Fibroblast of lung (primary cell): Measurements from ENCODE around the gene FANCD2OS. TPM values are rescaled to one million over a fixed set of nuclear protein-coding genes. Genes with fewer than 3 reads are reported as not detected.
A peak's percentile ranks its signal among the peaks of the same experiment; 100 is the strongest.

Experiments
- DNase-seq, 2 donors: peaks; one replicate each; pipeline versions ENCODE4 v3.0.0 to v3.0.0-alpha.2; 2010; ENCODE audit warnings: low read depth in 2 of 2
- H2AFZ ChIP-seq: 2 replicates; pipeline ENCODE4 v1.5.1; 2012; ENCODE audit warnings: low read length, control low read depth, inconsistent platforms
- H3K27ac ChIP-seq: 2 replicates; pipeline ENCODE4 v1.5.1; 2011; ENCODE audit warnings: low read length, control low read depth; ENCODE audit not compliant: insufficient read depth
- H3K27me3 ChIP-seq: 2 replicates; pipeline ENCODE4 v1.5.1; 2011; ENCODE audit warnings: mild to moderate bottlenecking, low read length; ENCODE audit not compliant: control insufficient read depth, insufficient read depth
- H3K36me3 ChIP-seq: 2 replicates; pipeline ENCODE4 v1.5.1; 2011; ENCODE audit warnings: low read length; ENCODE audit not compliant: control insufficient read depth, insufficient read depth
- H3K4me1 ChIP-seq: 2 replicates; pipeline ENCODE4 v1.5.1; 2011; ENCODE audit warnings: low read length; ENCODE audit not compliant: control insufficient read depth, insufficient read depth; ENCODE audit errors: extremely low read depth
- H3K4me2 ChIP-seq: 2 replicates; pipeline ENCODE4 v1.5.1; 2011; ENCODE audit warnings: low read length, control low read depth; ENCODE audit not compliant: insufficient read depth; ENCODE audit errors: extremely low read depth
- H3K4me3 ChIP-seq, 4 experiments: fragments of 200-600 bp in 1 of 4; sonication (generic) in 1 of 4; replicated peaks in 1 of 4; 2 replicates each; pipeline ENCODE4 v1.5.1; 2011 to 2016; ENCODE audit warnings: low read length in 4 of 4, low read depth in 3 of 4, mild to moderate bottlenecking in 3 of 4, control low read depth in 2 of 4, inconsistent platforms in 1 of 4, mixed read lengths in 1 of 4; ENCODE audit not compliant: insufficient read depth in 1 of 4; ENCODE audit errors: control extremely low read depth in 1 of 4
- H3K79me2 ChIP-seq: 2 replicates; pipeline ENCODE4 v1.5.1; 2012; ENCODE audit warnings: mild to moderate bottlenecking, low read length, inconsistent platforms; ENCODE audit not compliant: control insufficient read depth, insufficient read depth
- H3K9ac ChIP-seq: 2 replicates; pipeline ENCODE4 v1.5.1; 2011; ENCODE audit warnings: mild to moderate bottlenecking, low read length, control low read depth; ENCODE audit not compliant: insufficient read depth
- H3K9me3 ChIP-seq: 2 replicates; pipeline ENCODE4 v1.5.1; 2012; ENCODE audit warnings: low read depth, low read length; ENCODE audit not compliant: control insufficient read depth, insufficient read depth
- H4K20me1 ChIP-seq: 2 replicates; pipeline ENCODE4 v1.5.1; 2011; ENCODE audit warnings: low read length; ENCODE audit not compliant: control insufficient read depth, insufficient read depth; ENCODE audit errors: extremely low read depth
- CTCF ChIP-seq, 2 donors: IDR thresholded peaks in 1 of 2; conservative IDR thresholded peaks in 1 of 2; 1 replicate in 1 of 2; 2 replicates in 1 of 2; pipeline ENCODE4 v1.5.1; 2011 to 2012; ENCODE audit warnings: low read length in 2 of 2, control low read depth in 1 of 2, inconsistent platforms in 1 of 2, low read depth in 1 of 2, mild to moderate bottlenecking in 1 of 2
- EZH2 ChIP-seq: IDR thresholded peaks from 2 replicates; pipeline ENCODE4 v1.5.1; 2012; ENCODE audit warnings: low read length, control low read depth, mild to moderate bottlenecking; ENCODE audit errors: missing control alignments
- polyA plus RNA-seq, 2 donors: library from polyadenylated mRNA; depleted of rRNA in 1 of 2; stranded (reverse) in 1 of 2; unstranded in 1 of 2; fragments of >200 nt; gene quantifications; 2 replicates each; pipeline ENCODE4 v1.2.1, GENCODE V29; 2011 to 2012; ENCODE audit warnings: missing spikeins in 1 of 2
- total RNA-seq: library from RNA; depleted of rRNA; stranded (reverse); fragments of >200 nt; gene quantifications from 2 replicates; pipeline ENCODE4 v1.2.1, GENCODE V29; 2014

FANCD2OS gene
- total and polyA plus RNA-seq, 2 donors (not counting 1 experiment from before 2014, with no cell fraction given) = not detected

GRCh38 chr3:10149226-10149625, 41.2 kb upstream of the FANCD2OS start:
- no peaks in the 10 kb centered on the region for H3K27me3 ChIP-seq
- no peak overlapping the region for H3K9ac ChIP-seq
- no peak overlapping the region for H3K4me2 ChIP-seq
- H3K4me3 ChIP-seq = no peak overlapping the region
- no peaks in the 10 kb centered on the region for H3K9me3 ChIP-seq
- peaks cover 16% of the 10 kb centered on the region for H3K79me2 ChIP-seq
- DNase-seq = no peak
- H3K4me1 ChIP-seq = no peaks in the 10 kb centered on the region
- H3K27ac ChIP-seq = no peak overlapping the region
- H3K36me3 ChIP-seq = peaks cover 3% of the 10 kb centered on the region
- no peak for TF ChIP-seq CTCF (conservative IDR thresholded peaks at IDR 0.05 in 1 of 2, IDR thresholded peaks at IDR 0.05 in 1 of 2; ENCODE audit: low read depth in 1 of 2, low read length in 2 of 2)
- no peak for TF ChIP-seq EZH2
- no peaks in the 10 kb centered on the region for H4K20me1 ChIP-seq
- no peak overlapping the region for H2AFZ ChIP-seq

GRCh38 chr3:10145685-10146084, 37.6 kb upstream of the FANCD2OS start:
- Histone ChIP-seq H3K9me3 (no peaks in the 10 kb centered on the region), H3K9ac (no peak overlapping the region), H3K27ac (no peak overlapping the region), H3K79me2 (peaks cover 34% of the 10 kb centered on the region), H3K4me2 (no peak overlapping the region), H4K20me1 (no peaks in the 10 kb centered on the region), H2AFZ (no peak overlapping the region), H3K27me3 (no peaks in the 10 kb centered on the region), H3K36me3 (peaks cover 3% of the 10 kb centered on the region), H3K4me3 (no peak overlapping the region), H3K4me1 (no peaks in the 10 kb centered on the region)
- TF ChIP-seq EZH2 (no peak), CTCF (conservative IDR thresholded peaks at IDR 0.05 in 1 of 2, IDR thresholded peaks at IDR 0.05 in 1 of 2; ENCODE audit: low read depth in 1 of 2, low read length in 2 of 2) (no peak)
- DNase-seq = no peak

- Histone ChIP-seq H3K9me3 (no peaks in the 10 kb centered on the region), H3K4me2 (peak overlapping the region; percentile 89), H3K36me3 (peaks cover 1% of the 10 kb centered on the region), H2AFZ (no peak overlapping the region), H4K20me1 (no peaks in the 10 kb centered on the region), H3K9ac (no peak overlapping the region), H3K4me3 (peak overlapping the region; percentile 33 to 81 (median 72)), H3K79me2 (peaks cover 34% of the 10 kb centered on the region), H3K4me1 (no peaks in the 10 kb centered on the region), H3K27me3 (no peaks in the 10 kb centered on the region), H3K27ac (no peak overlapping the region)
- DNase-seq = peak in 1 of 2 donors; percentile 25
- no peak for TF ChIP-seq EZH2
These were observed 34.9 kb upstream of the FANCD2OS start for GRCh38 chr3:10142707-10143560.
